HUDEP-2 (cell line): ENCODE data around the gene UROS.
A peak's percentile ranks its signal among the peaks of the same experiment; 100 is the strongest.

Experiments used
- DNase-seq, 76 experiments: peaks; one replicate each; lab custom pipeline; 2025; ENCODE audit not compliant: unreplicated experiment in 76 of 76; lab: John Stamatoyannopoulos, UW

UROS gene

DNA sequence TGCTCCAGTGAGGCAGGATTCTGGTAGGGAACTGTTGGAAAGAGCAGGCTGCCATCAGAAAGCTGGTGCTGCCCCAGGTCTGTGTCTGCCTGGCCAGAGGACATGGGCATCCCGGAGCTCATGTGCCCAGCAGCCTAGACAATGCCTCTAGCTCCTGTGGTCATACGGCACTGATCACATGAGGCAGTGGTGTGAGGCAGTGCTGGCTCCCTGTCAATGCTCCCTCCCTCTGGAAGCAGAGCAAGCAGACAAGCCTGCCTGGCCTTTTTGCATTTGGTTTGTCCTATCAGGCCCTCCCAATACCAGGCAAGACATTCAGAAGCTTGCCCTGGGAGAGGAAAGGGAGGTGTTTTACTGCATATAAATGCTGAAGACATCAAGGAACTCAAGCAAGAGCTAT, 27.9 kb downstream of the UROS start:
- DNase-seq, result no peak

DNA sequence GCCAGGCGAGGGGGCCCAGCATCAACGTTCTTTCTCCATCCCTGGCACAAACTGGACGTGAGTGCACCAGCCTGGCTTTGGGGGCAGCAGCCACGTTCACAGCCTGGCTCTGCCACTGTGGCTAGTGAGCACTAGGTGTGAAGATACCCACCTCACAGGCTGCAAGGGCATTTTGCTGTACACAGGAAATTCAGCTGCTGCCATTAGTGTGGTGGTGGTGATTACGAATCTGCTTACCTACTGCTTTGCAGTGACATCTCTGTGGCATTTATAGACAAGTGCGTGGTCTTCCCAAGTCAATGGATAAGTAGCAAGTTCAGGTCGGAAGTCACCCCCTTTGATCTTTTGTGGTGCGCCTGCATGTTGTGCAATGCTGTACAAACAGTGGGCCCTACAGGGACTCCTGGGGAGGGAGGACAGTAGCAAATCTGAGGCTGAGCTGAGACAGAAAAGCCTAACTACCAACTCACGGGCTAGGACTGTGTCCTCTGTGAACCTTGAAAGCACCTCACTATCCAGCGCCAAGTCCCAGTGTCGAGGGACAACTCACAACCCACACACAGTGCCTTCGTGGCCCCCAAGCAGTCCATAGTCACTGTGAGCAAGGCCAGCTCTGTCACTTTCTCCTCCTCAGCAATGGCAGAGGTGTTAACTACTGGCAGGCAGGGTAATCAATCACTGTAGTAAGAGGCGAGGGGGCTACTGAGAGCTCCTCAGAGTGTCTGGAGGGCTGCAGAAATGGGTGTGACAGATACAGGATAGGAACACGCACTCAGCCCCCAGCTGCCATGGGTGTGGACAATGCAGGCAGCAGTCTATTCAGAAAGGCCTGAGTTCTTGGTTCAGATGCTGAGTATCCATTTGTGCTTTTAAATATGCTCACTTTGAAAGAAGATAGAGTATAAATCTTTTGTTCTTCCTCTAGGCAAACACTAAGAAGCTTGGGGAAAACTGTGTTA, 30.4 kb downstream of the UROS start:
- no peak for DNase-seq

DNA sequence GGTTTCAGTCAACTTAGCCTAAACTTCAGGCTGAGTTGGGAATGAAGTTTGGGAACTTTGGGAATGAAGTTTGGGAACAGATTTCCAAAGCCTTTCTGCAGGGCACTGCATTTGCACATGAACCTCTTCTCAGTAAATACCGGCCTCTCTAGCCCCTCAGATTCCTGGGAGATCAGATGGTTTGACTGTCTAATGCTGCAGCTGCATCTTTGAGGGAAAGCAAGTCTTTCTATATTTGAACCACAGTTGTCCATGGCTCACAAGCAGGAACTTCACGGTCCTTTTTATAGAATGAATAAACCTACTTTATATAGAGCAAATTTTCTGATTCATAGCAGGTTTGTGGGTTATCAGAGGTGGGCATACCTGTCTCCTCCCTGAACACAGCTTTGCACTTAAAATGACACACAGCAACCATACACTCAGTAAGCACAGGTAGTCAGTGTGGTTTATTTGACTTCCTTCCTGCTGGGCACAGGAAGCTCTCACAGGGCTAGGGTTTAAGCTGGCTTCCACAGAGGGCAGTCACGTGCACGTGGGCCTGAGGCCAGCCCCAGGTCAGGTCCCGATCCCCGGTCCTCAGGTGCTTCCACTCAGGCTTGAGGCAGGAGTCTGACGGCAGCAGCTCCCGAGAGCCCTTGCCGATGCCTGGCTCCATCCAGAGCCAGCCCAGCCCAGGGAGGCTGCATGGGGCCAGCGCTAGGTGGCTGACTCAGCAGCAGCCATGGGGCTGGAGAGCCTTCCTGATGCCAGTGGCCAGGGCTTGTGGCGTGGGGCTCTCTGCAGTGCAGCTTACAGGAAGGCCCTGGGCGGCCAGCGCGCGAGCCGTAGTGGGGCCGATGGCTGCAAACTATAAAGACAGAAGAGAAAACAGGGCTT, 34.7 kb downstream of the UROS start:
- no peak for DNase-seq

DNA sequence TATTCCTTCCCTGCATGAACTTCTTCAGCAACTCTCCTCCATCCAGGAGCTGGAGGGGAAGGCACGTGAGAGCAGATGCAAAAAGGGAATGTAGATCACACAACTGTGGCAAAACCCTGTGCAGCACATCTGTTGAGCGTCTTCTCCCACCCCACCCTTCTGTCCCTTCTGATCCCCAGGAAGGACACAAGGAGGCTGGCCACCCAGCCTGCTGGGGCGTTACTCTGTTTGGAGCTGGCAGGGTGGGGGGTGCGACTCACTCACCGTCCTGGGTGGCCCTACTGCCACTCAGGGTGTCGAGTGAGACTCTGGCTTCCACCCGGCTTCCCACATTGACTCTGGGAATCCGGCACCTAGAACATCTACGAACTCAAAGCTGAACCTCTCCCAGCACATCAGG, 37.3 kb downstream of the UROS start:
- no peak for DNase-seq

DNA sequence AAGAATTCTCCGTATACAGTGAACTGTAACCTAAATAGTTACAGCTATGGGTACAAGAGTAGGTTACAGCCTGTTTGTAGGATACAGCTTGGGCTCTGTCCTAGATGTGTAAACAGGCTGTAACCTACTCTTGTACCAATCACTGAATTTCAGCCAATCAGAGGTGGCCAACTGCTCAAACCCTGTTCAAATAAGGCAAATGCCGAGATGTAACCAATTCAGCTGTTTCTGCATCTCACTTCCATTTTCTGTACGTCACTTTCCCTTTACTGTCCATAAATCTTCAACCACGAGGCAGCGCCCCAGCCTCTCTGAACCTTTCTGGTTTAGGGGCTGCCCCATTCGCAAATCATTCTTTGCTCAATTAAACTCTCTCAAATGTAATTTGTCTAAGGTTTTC, 39.1 kb downstream of the UROS start:
- no peak for DNase-seq

- no peak for DNase-seq
Measured at GRCh38 chr10:125783408-125783807, 39.6 kb downstream of the UROS start.

DNA sequence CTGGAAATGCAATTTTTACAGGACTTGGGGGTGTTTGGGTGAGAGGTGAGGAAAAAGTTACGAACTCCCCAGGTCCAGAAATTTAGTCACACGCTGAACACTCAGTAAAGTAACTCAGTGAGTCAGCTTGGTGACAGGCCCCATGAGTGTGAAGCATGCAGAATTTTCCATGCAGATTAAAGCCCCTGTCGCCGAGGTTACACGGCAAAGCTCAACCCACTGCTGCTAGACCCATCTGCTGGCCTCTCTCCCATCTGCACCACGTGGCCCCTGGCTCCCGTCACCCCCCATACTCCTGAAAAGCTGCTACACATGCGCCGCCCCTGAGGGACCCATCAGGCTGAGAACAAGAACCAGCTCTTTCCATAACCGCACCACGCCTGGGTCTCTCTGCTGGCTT, 40.4 kb downstream of the UROS start:
- DNase-seq, result peak in 1 of 76 experiments; percentile 16

DNA sequence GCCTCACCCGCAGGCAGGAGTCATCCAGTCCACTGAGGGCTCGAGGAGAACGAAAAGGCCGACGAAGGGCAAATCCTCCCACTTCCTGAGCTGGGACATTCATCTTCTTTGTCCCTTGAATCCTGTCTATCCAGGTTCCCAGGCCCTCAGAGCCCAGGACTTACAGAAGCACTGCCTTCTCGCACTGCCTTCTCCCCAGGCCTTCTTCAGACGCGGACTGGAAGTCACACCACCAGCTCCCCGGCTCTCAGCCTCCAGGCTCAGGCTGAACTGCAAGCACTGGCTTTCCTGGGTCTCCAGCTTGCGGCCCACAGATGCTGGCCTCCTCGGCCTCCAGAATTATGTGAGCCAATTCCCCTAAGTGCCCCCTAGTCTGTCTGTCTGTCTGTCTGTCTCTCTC, 41.0 kb downstream of the UROS start:
- no peak for DNase-seq

GRCh38 chr10:125781374-125781773, 41.7 kb downstream of the UROS start:
- DNase-seq, result no peak

- DNase-seq, result no peak
Measured at GRCh38 chr10:125779403-125780327, 43.4 kb downstream of the UROS start.

DNA sequence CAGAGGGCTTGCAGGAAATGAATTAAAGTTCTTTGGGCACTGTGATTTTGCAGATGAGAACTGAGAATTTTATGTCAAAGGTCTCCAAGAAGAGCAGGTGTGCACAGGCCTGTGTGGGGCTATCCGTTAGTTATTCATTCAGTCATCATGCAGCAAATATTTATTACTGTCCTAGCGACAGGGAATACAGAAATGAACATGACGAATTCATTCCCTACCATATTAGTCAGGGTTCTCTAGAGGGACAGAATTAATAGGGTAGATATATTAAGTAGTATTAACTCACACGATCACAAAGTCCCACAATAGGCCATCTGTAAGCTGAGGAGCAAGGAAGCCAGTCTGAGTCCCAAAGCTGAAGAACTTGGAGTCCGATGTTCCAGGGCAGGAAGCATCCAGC, 44.5 kb downstream of the UROS start:
- DNase-seq, result no peak

- DNase-seq, result no peak
Measured at GRCh38 chr10:125777806-125778205, 45.3 kb downstream of the UROS start.

- DNase-seq, result no peak
Measured at GRCh38 chr10:125775491-125776106, 47.5 kb downstream of the UROS start, which contains the start of gene MMP21. MMP21 (minus strand) TSS chr10:125775821; CDS start chr10:125775821, 0 bp downstream.

DNA sequence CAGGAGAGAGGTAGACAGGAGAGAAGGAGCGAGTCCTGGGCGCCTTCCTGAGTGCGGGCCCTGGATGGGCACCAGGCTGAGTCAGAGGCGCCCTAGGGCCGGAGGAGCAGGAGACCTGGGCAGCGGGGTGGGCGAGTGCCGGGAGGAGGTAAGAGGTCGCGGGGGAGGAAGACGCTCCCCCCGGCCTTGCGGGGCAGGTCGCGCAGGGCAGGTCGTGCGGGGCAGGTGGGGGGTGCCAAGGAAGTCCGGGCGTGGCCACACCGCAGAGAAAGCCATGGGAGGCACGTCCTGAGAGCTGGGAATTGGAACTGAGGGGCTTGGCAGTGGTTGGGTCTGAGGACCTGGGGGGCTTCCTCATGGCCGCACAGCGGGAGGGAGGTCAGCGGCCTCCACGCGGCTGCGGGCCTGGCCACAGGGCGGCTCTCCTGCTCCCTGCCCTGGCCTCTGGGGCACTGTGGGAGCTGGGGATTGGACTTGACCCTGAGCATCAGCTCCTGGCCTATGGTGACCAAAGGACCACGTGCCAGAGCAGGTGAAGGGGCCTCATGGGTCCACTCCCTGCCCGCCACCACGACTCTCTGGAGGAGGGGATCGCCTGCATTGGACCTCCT, 48.4 kb downstream of the UROS start:
- DNase-seq, result no peak

DNA sequence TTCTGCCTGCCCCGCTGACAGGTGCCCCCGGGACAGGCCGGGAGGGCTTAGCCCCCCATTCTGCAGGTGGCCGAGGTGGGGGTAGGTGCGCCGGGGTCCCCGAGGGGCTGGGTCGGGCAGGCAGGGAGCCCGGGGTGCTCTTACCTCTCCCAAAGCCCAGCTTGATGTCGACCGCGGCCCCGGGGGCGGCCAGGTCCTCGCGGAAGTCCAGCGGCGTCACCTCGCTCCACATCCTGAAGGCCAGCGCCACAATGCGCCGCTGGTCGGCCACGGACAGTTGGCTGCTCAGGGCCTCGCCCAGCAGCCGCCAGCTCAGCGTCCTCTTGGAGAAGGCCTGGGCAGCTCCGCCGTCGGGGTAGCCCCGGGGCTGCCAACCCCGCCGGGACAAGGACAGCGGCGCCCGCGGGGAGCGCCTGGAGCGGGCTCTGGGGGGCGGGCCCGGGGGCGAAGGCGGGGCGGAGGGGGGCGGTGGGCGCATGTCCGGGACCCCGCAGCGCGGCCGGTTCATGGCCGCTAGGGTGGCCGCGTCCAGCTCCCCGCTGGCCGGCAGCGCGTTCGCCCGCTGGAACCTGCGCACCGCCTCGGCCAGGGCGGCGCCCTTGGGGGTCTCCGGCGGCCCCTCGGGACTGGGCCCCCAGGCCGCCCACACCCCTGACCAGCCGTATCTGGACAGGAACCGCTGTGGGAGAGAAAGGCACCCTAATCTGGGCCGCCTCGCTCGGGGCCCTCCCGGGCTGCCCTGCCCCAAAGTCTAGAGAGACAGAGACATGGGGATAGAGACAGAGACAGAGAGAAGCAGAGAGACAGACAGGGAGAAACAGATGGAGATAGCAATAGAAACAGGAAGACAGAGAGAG, 49.1 kb downstream of the UROS start:
- DNase-seq, result no peak

- DNase-seq, result no peak
Measured at GRCh38 chr10:125772864-125773180, 50.2 kb downstream of the UROS start.

DNA sequence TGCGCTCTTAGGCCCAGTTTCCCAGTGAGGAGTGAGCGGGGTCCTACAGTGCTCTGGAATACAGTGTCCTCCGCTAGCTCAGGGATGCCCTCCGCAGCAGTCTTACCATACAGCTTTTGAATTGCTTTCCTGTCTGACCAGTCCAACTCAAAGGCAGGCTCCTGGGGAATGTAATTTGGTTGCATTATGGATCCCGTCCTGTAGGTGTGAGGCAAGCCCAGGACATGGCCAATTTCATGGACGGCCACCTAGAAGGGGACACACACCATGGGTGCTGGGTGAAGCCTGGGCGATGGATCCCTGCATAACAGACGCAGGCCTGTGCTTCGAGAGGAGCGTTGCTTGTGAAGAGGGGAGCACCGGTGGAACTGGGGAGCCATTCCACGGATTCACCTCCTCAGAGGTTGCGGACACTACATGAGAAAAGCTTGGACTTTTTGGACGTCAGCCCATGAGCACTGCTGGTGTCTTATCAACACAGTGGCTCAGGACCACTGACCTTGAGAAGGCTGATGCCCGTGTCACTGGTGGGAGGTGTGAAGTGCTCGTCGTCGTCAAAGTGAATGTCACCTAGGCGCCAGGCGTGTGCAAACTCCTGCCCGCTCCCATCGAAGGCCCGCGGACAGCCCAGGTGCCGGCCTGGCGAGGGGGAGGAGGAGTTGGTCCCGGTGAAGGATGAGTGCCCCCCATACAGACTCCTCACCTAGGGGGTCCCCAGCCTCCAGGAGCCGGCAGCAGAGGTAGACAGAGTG, 50.8 kb downstream of the UROS start:
- no peak for DNase-seq

DNA sequence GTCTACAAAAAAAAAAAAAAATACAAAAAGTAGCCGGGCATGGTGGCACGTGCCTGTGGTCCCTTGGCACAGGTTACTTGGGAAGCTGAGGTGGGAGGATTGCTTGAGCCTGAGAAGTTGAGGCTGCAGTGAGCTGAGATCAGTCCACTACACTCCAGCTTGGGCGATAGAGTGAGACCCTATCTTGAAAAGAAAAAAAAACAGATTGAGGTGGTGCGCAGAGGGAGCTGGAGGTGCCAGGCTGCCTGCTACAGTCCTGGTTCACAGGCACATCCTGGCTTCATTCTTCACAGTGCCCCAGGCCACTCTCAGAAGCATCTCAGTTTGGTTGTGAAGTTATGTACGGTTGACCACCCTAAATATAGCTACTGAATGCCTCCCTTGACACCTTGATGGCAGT, 52.2 kb downstream of the UROS start:
- DNase-seq, result no peak
